HepG2 (cell line): ENCODE measurements around the gene CXCL6. TPM values are rescaled to one million over a fixed set of nuclear protein-coding genes. Genes with fewer than 3 reads are reported as not detected.
A peak's percentile ranks its signal among the peaks of the same experiment; 100 is the strongest.

ENCODE experiments used
- ATAC-seq: fragments of 200-7000 bp; cut with Tn5 transposase; 3 replicates; pipeline ENCODE4 v1.9.1; 2020; ENCODE audit warnings: mild to moderate bottlenecking, moderate library complexity
- BruUV-seq: library from RNA; stranded (reverse); fragments of 400-500 nt; replicated peaks from 2 replicates; lab custom pipeline; 2021; lab: Mats Ljungman, UMichigan
- CTCF ChIA-PET: fragments of 300-600 bp; formaldehyde crosslinking; extraction: SDS; loops from one replicate; lab custom pipeline; 2021; ENCODE audit warnings: low total read pairs, inconsistent platforms, low intra/inter-chr PET ratio; lab: Yijun Ruan, JAX
- POLR2A ChIA-PET: fragments of 350-600 bp; sonication (Branson Sonifier 250); formaldehyde crosslinking; loops from one replicate; lab custom pipeline; 2020; ENCODE audit warnings: antibody characterized with exemption, inconsistent platforms; lab: Yijun Ruan, JAX
- DNase-seq: peaks from one replicate; pipeline ENCODE4 v3.0.0-alpha.2; 2015; ENCODE audit warnings: low spot score
- FAIRE-seq: peaks from 3 replicates; lab custom pipeline; 2011; peaks lifted over from hg19 to GRCh38; lab: Jason Lieb, UNC
- H2AFZ ChIP-seq: one replicate; pipeline ENCODE4 v1.6.1; 2011; ENCODE audit warnings: low read length, inconsistent platforms
- H3K27ac ChIP-seq: fragments of 300-600 bp; 3 replicates; pipeline ENCODE4 v1.8.0; 2011; ENCODE audit warnings: mixed run types, mild to moderate bottlenecking, mixed read lengths, low read length, inconsistent platforms; ENCODE audit not compliant: insufficient read depth; ENCODE audit errors: extremely low read length
- H3K27me3 ChIP-seq, 2 experiments: fragments of 200-600 bp in 1 of 2; 2 replicates in 1 of 2; 3 replicates in 1 of 2; pipeline versions ENCODE4 v1.6.0 to v1.8.0; 2011; ENCODE audit warnings: low read length in 2 of 2, mild to moderate bottlenecking in 2 of 2, moderate library complexity in 2 of 2, inconsistent platforms in 1 of 2; ENCODE audit not compliant: insufficient read depth in 2 of 2, control insufficient read depth in 1 of 2
- H3K36me3 ChIP-seq, 2 experiments: fragments of 200-600 bp in 1 of 2; replicated peaks in 1 of 2; 2 replicates in 1 of 2; 3 replicates in 1 of 2; pipeline versions ENCODE4 v1.5.1 to v1.8.0; 2011; ENCODE audit warnings: low read length in 2 of 2, inconsistent platforms in 1 of 2; ENCODE audit not compliant: insufficient read depth in 2 of 2, control insufficient read depth in 1 of 2
- H3K4me1 ChIP-seq: 2 replicates; pipeline ENCODE4 v1.5.1; 2012; ENCODE audit warnings: low read length, inconsistent platforms; ENCODE audit not compliant: insufficient read depth
- H3K4me2 ChIP-seq: 2 replicates; pipeline ENCODE4 v1.6.0; 2011; ENCODE audit warnings: low read depth, low read length, inconsistent platforms
- H3K4me3 ChIP-seq, 3 experiments: fragments of 200-600 bp in 1 of 3; sonication (generic), shearing (Covaris generic) in 1 of 3; replicated peaks in 1 of 3; 2 replicates each; pipeline ENCODE4 v1.5.1; 2011 to 2016; ENCODE audit warnings: low read length in 3 of 3, inconsistent platforms in 2 of 3, low read depth in 2 of 3, mild to moderate bottlenecking in 2 of 3, control low read depth in 1 of 3, mixed read lengths in 1 of 3; ENCODE audit not compliant: insufficient read depth in 1 of 3
- H3K79me2 ChIP-seq: one replicate; pipeline ENCODE4 v1.6.1; 2011; ENCODE audit warnings: low read length, inconsistent platforms; ENCODE audit not compliant: insufficient read depth
- H3K9ac ChIP-seq: 2 replicates; pipeline ENCODE4 v1.6.0; 2011; ENCODE audit warnings: mild to moderate bottlenecking, low read depth, low read length, inconsistent platforms; ENCODE audit not compliant: insufficient read depth
- H3K9me3 ChIP-seq: 2 replicates; pipeline ENCODE4 v1.5.1; 2012; ENCODE audit warnings: mild to moderate bottlenecking, low read length
- H4K20me1 ChIP-seq: 2 replicates; pipeline ENCODE4 v1.6.0; 2011; ENCODE audit warnings: inconsistent platforms, mild to moderate bottlenecking, low read length, moderate library complexity; ENCODE audit not compliant: insufficient read depth
- ARHGAP35 ChIP-seq: sonication (generic); formaldehyde crosslinking; IDR thresholded peaks from 2 replicates; pipeline ENCODE4 v1.9.0; 2022; ENCODE audit warnings: mild to moderate bottlenecking, inconsistent platforms, moderate library complexity, missing genetic modification reagents, borderline replicate concordance
- E2F1 ChIP-seq: sonication (generic); formaldehyde crosslinking; IDR thresholded peaks from 2 replicates; pipeline ENCODE4 v1.5.0; 2020; ENCODE audit warnings: missing genetic modification reagents
- EEA1 ChIP-seq: sonication (generic); formaldehyde crosslinking; IDR thresholded peaks from 2 replicates; pipeline ENCODE4 v1.5.1; 2020; ENCODE audit warnings: mild to moderate bottlenecking, missing genetic modification reagents, borderline replicate concordance
- ELF3 ChIP-seq: IDR thresholded peaks from 2 replicates; pipeline ENCODE4 v1.6.1; 2016; ENCODE audit warnings: missing genetic modification reagents, missing compliant biosample characterization
- GATA4 ChIP-seq: sonication (generic); IDR thresholded peaks from 2 replicates; pipeline ENCODE4 v1.6.1; 2016; ENCODE audit warnings: antibody characterized with exemption, low read depth, borderline replicate concordance
- GLI4 ChIP-seq: sonication (generic); formaldehyde crosslinking; IDR thresholded peaks from 2 replicates; pipeline ENCODE4 v1.5.1; 2020; ENCODE audit warnings: missing genetic modification reagents, mild to moderate bottlenecking, moderate library complexity, borderline replicate concordance
- HOXA7 ChIP-seq: sonication (generic); formaldehyde crosslinking; IDR thresholded peaks from 2 replicates; pipeline ENCODE4 v1.8.1; 2022; ENCODE audit warnings: mild to moderate bottlenecking, missing genetic modification reagents, moderate library complexity
- SAP130 ChIP-seq: IDR thresholded peaks from 2 replicates; pipeline ENCODE4 v1.6.1; 2016; ENCODE audit warnings: low read depth
- ZNF121 ChIP-seq: sonication (generic); formaldehyde crosslinking; IDR thresholded peaks from 2 replicates; pipeline ENCODE4 v1.5.0; 2020; ENCODE audit warnings: mild to moderate bottlenecking, missing genetic modification reagents
- ZNF253 ChIP-seq: sonication (generic); formaldehyde crosslinking; IDR thresholded peaks from 2 replicates; pipeline ENCODE4 v1.8.0; 2022; ENCODE audit warnings: mild to moderate bottlenecking, missing genetic modification reagents, borderline replicate concordance
- ZNF275 ChIP-seq: sonication (generic); formaldehyde crosslinking; IDR thresholded peaks from 2 replicates; pipeline ENCODE4 v1.8.0; 2022; ENCODE audit warnings: missing genetic modification reagents, mild to moderate bottlenecking, inconsistent platforms, borderline replicate concordance
- ZNF296 ChIP-seq: sonication (generic); formaldehyde crosslinking; conservative IDR thresholded peaks from 2 replicates; pipeline ENCODE4 v1.5.0; 2020; ENCODE audit warnings: mild to moderate bottlenecking, missing genetic modification reagents
- ZNF484 ChIP-seq: sonication (generic); formaldehyde crosslinking; IDR thresholded peaks from 2 replicates; pipeline ENCODE4 v1.5.1; 2020; ENCODE audit warnings: mild to moderate bottlenecking, low read depth, missing genetic modification reagents, borderline replicate concordance
- ZNF792 ChIP-seq: IDR thresholded peaks from 2 replicates; pipeline ENCODE4 v1.6.1; 2016
- in situ Hi-C: cut with HindIII; loops from 2 replicates; pipeline ENCODE4 v1.10.0; 2017; ENCODE audit warnings: low pct_unique_long_range_greater_than_20kb; ENCODE audit not compliant: extremely low pct_ligation_motif_present
- intact Hi-C: fragments of 100-400 bp; cut with micrococcal nuclease; formaldehyde crosslinking; loops from one replicate; pipeline ENCODE4 v1.10.0; 2022; ENCODE audit not compliant: unreplicated experiment
- polyA plus RNA-seq, 8 experiments: library from polyadenylated mRNA; depleted of rRNA in 3 of 8; stranded (reverse) in 7 of 8; unstranded in 1 of 8; fragments of >200 nt; fragmentation: Illumina TruSeq in 4 of 8; extraction: Trizol in 4 of 8; gene quantifications; 2 replicates each; pipeline versions ENCODE4 v1.2.1 to v1.2.3, GENCODE V29; 2011 to 2016; ENCODE audit warnings: low read depth in 4 of 8, missing spikeins in 1 of 8, mixed read lengths in 1 of 8; ENCODE audit not compliant: insufficient read depth in 1 of 8
- total RNA-seq, 5 experiments: library from RNA; depleted of rRNA; stranded (reverse); fragments of >200 nt; fragmentation: Illumina TruSeq; extraction: Trizol; gene quantifications; 2 replicates each; pipeline ENCODE4 v1.2.3, GENCODE V29; 2016; ENCODE audit warnings: low read depth in 1 of 5

CXCL6 gene
- total and polyA plus RNA-seq, 2 of the 13 experiments (the other 11 are each of a cell fraction or from before 2014, with no cell fraction given): not detected

GRCh38 chr4:73856518-73856917, 20.0 kb downstream of the CXCL6 start:
- Histone ChIP-seq H4K20me1 (no peaks in the 10 kb centered on the region), H2AFZ (no peak overlapping the region), H3K27me3 (0 out of 5 replicates have a peak, but pooled peaks cover 0 to 3% of the 10 kb centered on the region in 2 experiments), H3K79me2 (no peaks in the 10 kb centered on the region), H3K4me1 (no peaks in the 10 kb centered on the region), H3K4me3 (no peak overlapping the region), H3K9ac (no peak overlapping the region), H3K9me3 (no peaks in the 10 kb centered on the region)
- no TSS peak for BruUV-seq
- POLR2A ChIA-PET: no interaction called here
- intact Hi-C loops: no loop called here
- FAIRE-seq: no peak
- TF ChIP-seq ZNF275 (CRISPR knock-in tag) (no peak), ZNF121 (CRISPR knock-in tag) (no peak), GLI4 (CRISPR knock-in tag) (no peak), ZNF253 (CRISPR knock-in tag) (no peak), ELF3 (CRISPR knock-in tag) (no peak), HOXA7 (CRISPR knock-in tag) (no peak), ZNF792 (no peak), ZNF484 (no peak), EEA1 (no peak), E2F1 (CRISPR knock-in tag) (no peak), GATA4 (no peak), ZNF296 (CRISPR knock-in tag) (no peak), ARHGAP35 (CRISPR knock-in tag) (no peak), SAP130 (CRISPR knock-in tag) (no peak)
- TF ChIP-seq, all 625 proteins: peak for 0
- Histone ChIP-seq H3K27ac (no peak overlapping the region), H3K4me2 (no peak overlapping the region), H3K36me3 (no peaks in the 10 kb centered on the region)
- CTCF ChIA-PET: no interaction called here
- DNase-seq (peak; percentile 4), ATAC-seq (no peak)
- in situ Hi-C loops: no loop called here
